GM12878 (cell line): ENCODE data around the gene RAD9A. TPM values are rescaled to one million over a fixed set of nuclear protein-coding genes. Genes with fewer than 3 reads are reported as not detected.
A peak's percentile ranks its signal among the peaks of the same experiment; 100 is the strongest.

ENCODE experiments used
- ATAC-seq: fragments of 200-7000 bp; cut with Tn5 transposase; 3 replicates; pipeline ENCODE4 v1.9.1; 2020; ENCODE audit warnings: mild to moderate bottlenecking, moderate library complexity
- BruUV-seq: library from RNA; stranded (reverse); fragments of 400-500 nt; replicated peaks from 2 replicates; lab custom pipeline; 2021; lab: Mats Ljungman, UMichigan
- CTCF ChIA-PET: fragments of 300-600 bp; sonication (Branson Sonifier 250); formaldehyde crosslinking; extraction: SDS; loops from one replicate; lab custom pipeline; 2021; ENCODE audit warnings: inconsistent platforms; lab: Yijun Ruan, JAX
- POLR2A ChIA-PET: fragments of 350-600 bp; formaldehyde crosslinking; extraction: SDS; loops from one replicate; lab custom pipeline; 2021; ENCODE audit warnings: inconsistent platforms; lab: Charles Lee
- RAD21 ChIA-PET: fragments of 300-600 bp; sonication (Branson Sonifier 250); formaldehyde crosslinking; loops from one replicate; lab custom pipeline; 2023; ENCODE audit warnings: antibody characterized with exemption; ENCODE audit not compliant: unreplicated experiment; lab: Charles Lee
- SMC1A ChIA-PET: fragments of 300-600 bp; sonication (Branson Sonifier 250); formaldehyde crosslinking; loops from one replicate; lab custom pipeline; 2023; ENCODE audit not compliant: unreplicated experiment, uncharacterized antibody; lab: Charles Lee
- DNase-seq: peaks from one replicate; pipeline ENCODE4 v3.0.0-alpha.2; 2011; ENCODE audit warnings: low read depth, low spot score
- FAIRE-seq: peaks from 3 replicates; lab custom pipeline; 2011; peaks lifted over from hg19 to GRCh38; lab: Jason Lieb, UNC
- H2AFZ ChIP-seq: 2 replicates; pipeline ENCODE4 v1.6.0; 2011; ENCODE audit warnings: low read depth, low read length, control low read depth; ENCODE audit not compliant: control insufficient read depth
- H3K27ac ChIP-seq: 2 replicates; pipeline ENCODE4 v1.5.1; 2011; ENCODE audit warnings: control low read depth; ENCODE audit not compliant: control insufficient read depth, insufficient read depth
- H3K27me3 ChIP-seq, 2 experiments: replicated peaks in 1 of 2; 2 replicates each; pipeline versions ENCODE4 v1.6.0 to v1.6.1; 2011; ENCODE audit warnings: low read length in 1 of 2; ENCODE audit not compliant: control insufficient read depth in 2 of 2, insufficient read depth in 2 of 2
- H3K36me3 ChIP-seq, 2 experiments: 2 replicates each; pipeline ENCODE4 v1.5.1; 2011; ENCODE audit warnings: low read length in 1 of 2; ENCODE audit not compliant: control insufficient read depth in 2 of 2, insufficient read depth in 2 of 2
- H3K4me1 ChIP-seq: 2 replicates; pipeline ENCODE4 v1.6.1; 2011; ENCODE audit warnings: mild to moderate bottlenecking, low read length, moderate library complexity, mixed read lengths; ENCODE audit not compliant: control insufficient read depth, insufficient read depth
- H3K4me2 ChIP-seq: 2 replicates; pipeline ENCODE4 v1.6.0; 2011; ENCODE audit warnings: control low read depth; ENCODE audit not compliant: control insufficient read depth, insufficient read depth
- H3K4me3 ChIP-seq: fragments of 200-600 bp; sonication (generic); 2 replicates; pipeline ENCODE4 v1.5.1; 2016
- H3K79me2 ChIP-seq: 2 replicates; pipeline ENCODE4 v1.6.0; 2011; ENCODE audit warnings: low read length; ENCODE audit not compliant: control insufficient read depth, insufficient read depth
- H3K9ac ChIP-seq: 2 replicates; pipeline ENCODE4 v1.8.0; 2011; ENCODE audit warnings: low read length, control low read depth, mixed read lengths; ENCODE audit not compliant: control insufficient read depth, insufficient read depth
- H3K9me3 ChIP-seq: replicated peaks from 3 replicates; pipeline ENCODE4 v1.5.1; 2011; ENCODE audit warnings: mild to moderate bottlenecking, low read length; ENCODE audit not compliant: control insufficient read depth, insufficient read depth
- H4K20me1 ChIP-seq: 2 replicates; pipeline ENCODE4 v1.6.0; 2011; ENCODE audit not compliant: control insufficient read depth, insufficient read depth
- ASH2L ChIP-seq: fragments of 300-600, 200-600 bp; sonication (generic); IDR thresholded peaks from 2 replicates; pipeline ENCODE4 v1.6.1; 2017; ENCODE audit warnings: low read depth, mild to moderate bottlenecking, borderline replicate concordance
- EP300 ChIP-seq, 2 experiments: fragments of 150-350 bp in 1 of 2; IDR thresholded peaks; 2 replicates each; pipeline ENCODE4 v1.6.1; 2011 to 2012; ENCODE audit warnings: low read depth in 2 of 2, low read length in 2 of 2, borderline replicate concordance in 1 of 2, improper control_type of control experiment in 1 of 2, inconsistent platforms in 1 of 2; ENCODE audit not compliant: control insufficient read depth in 1 of 2
- HDGF ChIP-seq: fragments of 450-650 bp; IDR thresholded peaks from 2 replicates; pipeline ENCODE4 v1.6.1; 2016; ENCODE audit warnings: antibody characterized with exemption
- JUND ChIP-seq: IDR thresholded peaks from 2 replicates; pipeline ENCODE4 v1.6.1; 2012; ENCODE audit warnings: low read depth, mild to moderate bottlenecking, low read length, improper control_type of control experiment, moderate library complexity
- KLF5 ChIP-seq: fragments of 450-650 bp; IDR thresholded peaks from 2 replicates; pipeline ENCODE4 v1.6.1; 2014; ENCODE audit warnings: mild to moderate bottlenecking; ENCODE audit not compliant: partially characterized antibody
- SMARCA5 ChIP-seq: fragments of 450-650 bp; IDR thresholded peaks from 2 replicates; pipeline ENCODE4 v1.6.1; 2017; ENCODE audit warnings: mild to moderate bottlenecking
- TCF7 ChIP-seq: IDR thresholded peaks from 2 replicates; pipeline ENCODE4 v1.6.1; 2014; ENCODE audit warnings: antibody characterized with exemption, borderline replicate concordance
- USF1 ChIP-seq: IDR thresholded peaks from 2 replicates; pipeline ENCODE4 v1.6.1; 2011; ENCODE audit warnings: borderline replicate concordance, low read depth, mild to moderate bottlenecking, moderate library complexity, mixed read lengths, low read length; ENCODE audit not compliant: insufficient read depth; ENCODE audit errors: extremely low read length
- YY1 ChIP-seq: IDR thresholded peaks from 2 replicates; pipeline ENCODE4 v1.6.1; 2011; ENCODE audit warnings: low read depth, mild to moderate bottlenecking, low read length
- WGBS: methylation state at CpG from one replicate; pipeline ENCODE4 v1.1.6; 2016; ENCODE audit warnings: low lambda C conversion rate; ENCODE audit not compliant: insufficient replicate concordance, insufficient coverage; ENCODE audit errors: missing lambda C conversion rate; 5-methylcytosine and 5-hydroxymethylcytosine counted together
- in situ Hi-C: fragments of 300-500 bp; cut with MboI; formaldehyde crosslinking; loops from 9 replicates; pipeline ENCODE4 v1.14.3; 2018; ENCODE audit warnings: mixed read lengths
- intact Hi-C: fragments of 100-400 bp; cut with micrococcal nuclease; formaldehyde crosslinking; loops from one replicate; pipeline ENCODE4 v1.14.2; 2022; ENCODE audit not compliant: unreplicated experiment
- polyA plus RNA-seq, 11 experiments: library from polyadenylated mRNA; depleted of rRNA in 4 of 11; unstranded in 6 of 11; stranded (reverse) in 5 of 11; fragments of >200 nt; fragmentation: Nextera tagmentation in 4 of 11; fragmentation: Illumina TruSeq in 1 of 11; extraction: Ambion mirVana in 4 of 11; extraction: Trizol in 1 of 11; gene quantifications; 1 replicate in 1 of 11; 2 replicates in 10 of 11; pipeline versions ENCODE4 v1.2.1 to v1.2.3, GENCODE V29; 2011 to 2016; ENCODE audit warnings: inconsistent platforms in 2 of 11, missing spikeins in 2 of 11, low read depth in 1 of 11
- total RNA-seq, 4 experiments: library from RNA; depleted of rRNA in 3 of 4; stranded (reverse); fragments of >200 nt in 3 of 4; fragmentation: Illumina TruSeq in 1 of 4; extraction: Trizol in 1 of 4; gene quantifications; 2 replicates each; pipeline versions ENCODE4 v1.2.1 to v1.2.3, GENCODE V29; 2013 to 2021
- TF ChIP-seq, protein P1 (sequence below): fragments of 450-650 bp; IDR thresholded peaks from 2 replicates; pipeline ENCODE4 v1.6.1; 2017; ENCODE audit warnings: low read depth, mild to moderate bottlenecking, moderate library complexity
- TF ChIP-seq, protein P2 (sequence below): fragments of 450-650 bp; IDR thresholded peaks from 2 replicates; pipeline ENCODE4 v1.6.1; 2016; ENCODE audit warnings: mild to moderate bottlenecking

The RAD9A gene
- total and polyA plus RNA-seq, 10 of the 15 experiments (the other 5 are each of a cell fraction or from before 2014, with no cell fraction given): 1.1 to 36.2 (median 19.8) TPM

GRCh38 chr11:67397986-67398660 lies 6.3 kb downstream of the RAD9A start:
- Histone ChIP-seq H3K9me3 (no peaks in the 10 kb centered on the region; the same call in 2 of the 3 replicates), H3K27ac (no peak overlapping the region), H3K36me3 (peaks cover 23 to 30% of the 10 kb centered on the region in 2 experiments), H3K4me3 (no peak overlapping the region), H2AFZ (no peak overlapping the region), H4K20me1 (no peaks in the 10 kb centered on the region; the same call in 1 of the 2 replicates), H3K4me1 (peaks cover 28% of the 10 kb centered on the region), H3K79me2 (peaks cover 38% of the 10 kb centered on the region), H3K9ac (no peak overlapping the region), H3K4me2 (no peak overlapping the region), H3K27me3 (no peaks in the 10 kb centered on the region)
- CTCF ChIA-PET: interaction anchor here (0.8 kb wide), 1 partner anchor 46 kb away, joined by 3 read pairs; no protein-coding TSS in a partner anchor
- DNase-seq: no peak
- POLR2A ChIA-PET: no interaction called here
- no peak for FAIRE-seq
- no peak for ATAC-seq
- TSS peak; percentile 68 for BruUV-seq
- TF ChIP-seq YY1 (no peak), SMARCA5 (no peak), TCF7 (no peak), KLF5 (no peak), HDGF (no peak), USF1 (no peak), JUND (no peak), ASH2L (no peak), EP300 (IDR thresholded peaks at IDR 0.05; ENCODE audit: borderline replicate concordance in 1 of 2, control insufficient read depth in 1 of 2, low read depth in 2 of 2, low read length in 2 of 2) (no peak)
- TF ChIP-seq, protein P1, sequence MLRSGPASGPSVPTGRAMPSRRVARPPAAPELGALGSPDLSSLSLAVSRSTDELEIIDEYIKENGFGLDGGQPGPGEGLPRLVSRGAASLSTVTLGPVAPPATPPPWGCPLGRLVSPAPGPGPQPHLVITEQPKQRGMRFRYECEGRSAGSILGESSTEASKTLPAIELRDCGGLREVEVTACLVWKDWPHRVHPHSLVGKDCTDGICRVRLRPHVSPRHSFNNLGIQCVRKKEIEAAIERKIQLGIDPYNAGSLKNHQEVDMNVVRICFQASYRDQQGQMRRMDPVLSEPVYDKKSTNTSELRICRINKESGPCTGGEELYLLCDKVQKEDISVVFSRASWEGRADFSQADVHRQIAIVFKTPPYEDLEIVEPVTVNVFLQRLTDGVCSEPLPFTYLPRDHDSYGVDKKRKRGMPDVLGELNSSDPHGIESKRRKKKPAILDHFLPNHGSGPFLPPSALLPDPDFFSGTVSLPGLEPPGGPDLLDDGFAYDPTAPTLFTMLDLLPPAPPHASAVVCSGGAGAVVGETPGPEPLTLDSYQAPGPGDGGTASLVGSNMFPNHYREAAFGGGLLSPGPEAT: no peak
- TF ChIP-seq, protein P2, sequence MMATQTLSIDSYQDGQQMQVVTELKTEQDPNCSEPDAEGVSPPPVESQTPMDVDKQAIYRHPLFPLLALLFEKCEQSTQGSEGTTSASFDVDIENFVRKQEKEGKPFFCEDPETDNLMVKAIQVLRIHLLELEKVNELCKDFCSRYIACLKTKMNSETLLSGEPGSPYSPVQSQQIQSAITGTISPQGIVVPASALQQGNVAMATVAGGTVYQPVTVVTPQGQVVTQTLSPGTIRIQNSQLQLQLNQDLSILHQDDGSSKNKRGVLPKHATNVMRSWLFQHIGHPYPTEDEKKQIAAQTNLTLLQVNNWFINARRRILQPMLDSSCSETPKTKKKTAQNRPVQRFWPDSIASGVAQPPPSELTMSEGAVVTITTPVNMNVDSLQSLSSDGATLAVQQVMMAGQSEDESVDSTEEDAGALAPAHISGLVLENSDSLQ: no peak
- SMC1A ChIA-PET: interaction anchor here (0.9 kb wide), 1 partner anchor 53 kb away, joined by 4 read pairs; no protein-coding TSS in a partner anchor
- RAD21 ChIA-PET: interaction anchor here (1.5 kb wide), 1 partner anchor 88 kb away, joined by 4 read pairs; no protein-coding TSS in a partner anchor
- in situ Hi-C loops: no loop called here
- 82% methylated on average over 24 of the region's 24 CpGs for WGBS
- intact Hi-C loops: no loop called here
